NT2/D1 (cell line): ENCODE measurements around the gene UBE2J2.
A peak's percentile ranks its signal among the peaks of the same experiment; 100 is the strongest.

Experiments used
- DNase-seq: peaks from one replicate; pipeline ENCODE4 v3.0.0-alpha.2; 2011; ENCODE audit warnings: low read depth, low spot score
- H3K27me3 ChIP-seq: 2 replicates; pipeline ENCODE4 v1.6.0; 2011; ENCODE audit warnings: mild to moderate bottlenecking; ENCODE audit not compliant: insufficient read length, insufficient read depth
- H3K36me3 ChIP-seq: 2 replicates; pipeline ENCODE4 v1.6.1; 2011; ENCODE audit warnings: mild to moderate bottlenecking, low read length, mixed read lengths; ENCODE audit not compliant: insufficient read depth, insufficient read length
- H3K4me1 ChIP-seq: 2 replicates; pipeline ENCODE4 v1.5.1; 2011; ENCODE audit not compliant: insufficient read depth, insufficient read length
- H3K4me3 ChIP-seq: 2 replicates; pipeline ENCODE4 v1.5.1; 2011; ENCODE audit warnings: low read depth; ENCODE audit not compliant: insufficient read length
- H3K9ac ChIP-seq: 2 replicates; pipeline ENCODE4 v1.6.0; 2011; ENCODE audit warnings: low read depth; ENCODE audit not compliant: insufficient read length
- H3K9me3 ChIP-seq: 2 replicates; pipeline ENCODE4 v1.5.1; 2011; ENCODE audit warnings: mild to moderate bottlenecking, low read length; ENCODE audit not compliant: insufficient read depth
- SUZ12 ChIP-seq: IDR thresholded peaks from 2 replicates; pipeline ENCODE4 v1.6.1; 2011; ENCODE audit not compliant: insufficient read length, insufficient read depth; ENCODE audit errors: extremely low read depth
- YY1 ChIP-seq: IDR thresholded peaks from 2 replicates; pipeline ENCODE4 v1.6.1; 2011; ENCODE audit not compliant: insufficient read length, insufficient read depth
- ZNF274 ChIP-seq: IDR thresholded peaks from 2 replicates; pipeline ENCODE4 v1.6.1; 2011; ENCODE audit warnings: mild to moderate bottlenecking, low read depth, low read length

Gene UBE2J2

GRCh38 chr1:1234180-1234808 is 39.4 kb downstream of the UBE2J2 start:
- Histone ChIP-seq H3K36me3 (peaks cover 41% of the 10 kb centered on the region), H3K4me1 (peaks cover 7% of the 10 kb centered on the region), H3K27me3 (no peaks in the 10 kb centered on the region), H3K9me3 (peaks cover 8% of the 10 kb centered on the region; the same call in 1 of the 2 replicates), H3K4me3 (no peak overlapping the region), H3K9ac (no peak overlapping the region)
- no peak for DNase-seq
- TF ChIP-seq ZNF274 (no peak), YY1 (no peak), SUZ12 (no peak)

- TF ChIP-seq YY1 (no peak), SUZ12 (no peak), ZNF274 (no peak)
- Histone ChIP-seq H3K9me3 (peaks cover 8% of the 10 kb centered on the region; the same call in 1 of the 2 replicates), H3K4me1 (peaks cover 7% of the 10 kb centered on the region), H3K4me3 (no peak overlapping the region), H3K36me3 (peaks cover 48% of the 10 kb centered on the region), H3K27me3 (no peaks in the 10 kb centered on the region), H3K9ac (peak overlapping the region; percentile 32)
- DNase-seq = no peak
Observed at GRCh38 chr1:1233567-1233892, 40.1 kb downstream of the UBE2J2 start.

- TF ChIP-seq SUZ12 (no peak), ZNF274 (no peak), YY1 (no peak)
- Histone ChIP-seq H3K36me3 (peaks cover 53% of the 10 kb centered on the region), H3K9me3 (peaks cover 8% of the 10 kb centered on the region; the same call in 1 of the 2 replicates), H3K27me3 (no peaks in the 10 kb centered on the region), H3K4me3 (peak overlapping the region; percentile 55), H3K9ac (peak overlapping the region; percentile 70), H3K4me1 (peaks cover 4% of the 10 kb centered on the region)
- no peak for DNase-seq
Observed at GRCh38 chr1:1232796-1233566, 40.7 kb downstream of the UBE2J2 start.

GRCh38 chr1:1232208-1232795 is 41.4 kb downstream of the UBE2J2 start, which contains the start of gene B3GALT6:
B3GALT6 (plus strand) TSS chr1:1232237; CDS start chr1:1232279, 42 bp downstream.
- Histone ChIP-seq H3K27me3 (no peaks in the 10 kb centered on the region), H3K9me3 (peaks cover 8% of the 10 kb centered on the region; the same call in 1 of the 2 replicates), H3K36me3 (peaks cover 60% of the 10 kb centered on the region), H3K4me1 (peaks cover 3% of the 10 kb centered on the region), H3K9ac (peak within 1 kb of the TSS; percentile 99), H3K4me3 (peak within 1 kb of the TSS; percentile 94)
- no peak for DNase-seq
- TF ChIP-seq SUZ12 (no peak), YY1 (no peak), ZNF274 (no peak)

GRCh38 chr1:1231400-1232207 is 42.0 kb downstream of the UBE2J2 start, which contains the start of gene SDF4:
SDF4 (minus strand) TSS chr1:1232001; CDS start chr1:1228772, 3,229 bp downstream.
- H3K4me1 ChIP-seq = peaks cover 3% of the 10 kb centered on the region
- peaks cover 66% of the 10 kb centered on the region for H3K36me3 ChIP-seq
- H3K9ac ChIP-seq = peak within 1 kb of the TSS; percentile 99
- peaks cover 8% of the 10 kb centered on the region; the same call in 1 of the 2 replicates for H3K9me3 ChIP-seq
- no peaks in the 10 kb centered on the region for H3K27me3 ChIP-seq
- TF ChIP-seq YY1 (peak; percentile 93), ZNF274 (no peak), SUZ12 (no peak)
- peak within 1 kb of the TSS; percentile 94 for H3K4me3 ChIP-seq
- peak; percentile 90 for DNase-seq

- peak overlapping the region; percentile 94 for H3K4me3 ChIP-seq
- peaks cover 8% of the 10 kb centered on the region; the same call in 1 of the 2 replicates for H3K9me3 ChIP-seq
- H3K4me1 ChIP-seq = peaks cover 3% of the 10 kb centered on the region
- no peaks in the 10 kb centered on the region for H3K27me3 ChIP-seq
- peaks cover 73% of the 10 kb centered on the region for H3K36me3 ChIP-seq
- no peak for DNase-seq
- TF ChIP-seq YY1 = no peak
- no peak for TF ChIP-seq SUZ12
- TF ChIP-seq ZNF274 = no peak
- peak overlapping the region; percentile 99 for H3K9ac ChIP-seq
Observed at GRCh38 chr1:1230656-1231399, 42.8 kb downstream of the UBE2J2 start.
